HepG2 (cell line): ENCODE results near the gene TEDC2. TPM values are rescaled to one million over a fixed set of nuclear protein-coding genes. Genes with fewer than 3 reads are reported as not detected.
A peak's percentile ranks its signal among the peaks of the same experiment; 100 is the strongest.

Source experiments
- CREB3 ChIP-seq: sonication (generic); formaldehyde crosslinking; IDR thresholded peaks from 2 replicates; pipeline ENCODE4 v1.5.0; 2020; ENCODE audit warnings: missing genetic modification reagents
- HIC2 ChIP-seq: sonication (generic); formaldehyde crosslinking; IDR thresholded peaks from 2 replicates; pipeline ENCODE4 v1.9.0; 2022; ENCODE audit warnings: low read depth, missing genetic modification reagents
- HOXA7 ChIP-seq: sonication (generic); formaldehyde crosslinking; IDR thresholded peaks from 2 replicates; pipeline ENCODE4 v1.8.1; 2022; ENCODE audit warnings: mild to moderate bottlenecking, missing genetic modification reagents, moderate library complexity
- KAT8 ChIP-seq: IDR thresholded peaks from 2 replicates; pipeline ENCODE4 v1.6.1; 2016; ENCODE audit warnings: missing genetic modification reagents, missing compliant biosample characterization
- KLF6 ChIP-seq: IDR thresholded peaks from 2 replicates; pipeline ENCODE4 v1.8.0; 2016; ENCODE audit warnings: missing biosample characterization, missing genetic modification reagents
- NFAT5 ChIP-seq: sonication (generic); formaldehyde crosslinking; IDR thresholded peaks from 2 replicates; pipeline ENCODE4 v1.4.0; 2020; ENCODE audit warnings: missing genetic modification reagents
- NR2F6 ChIP-seq, 2 experiments: IDR thresholded peaks; 2 replicates each; pipeline ENCODE4 v1.6.1; 2016; ENCODE audit warnings: antibody characterized with exemption in 1 of 2, mild to moderate bottlenecking in 1 of 2
- SIN3B ChIP-seq: fragments of 150-350 bp; IDR thresholded peaks from 2 replicates; pipeline ENCODE4 v1.6.1; 2014; ENCODE audit warnings: low read length
- TFE3 ChIP-seq: IDR thresholded peaks from 2 replicates; pipeline ENCODE4 v1.6.1; 2016
- TP53 ChIP-seq: sonication (generic); formaldehyde crosslinking; conservative IDR thresholded peaks from 2 replicates; pipeline ENCODE4 v1.4.0; 2020; ENCODE audit warnings: missing genetic modification reagents
- ZMAT3 ChIP-seq: sonication (generic); formaldehyde crosslinking; conservative IDR thresholded peaks from 2 replicates; pipeline ENCODE4 v1.7.0; 2021; ENCODE audit warnings: missing genetic modification reagents
- ZNF276 ChIP-seq: sonication (generic); formaldehyde crosslinking; IDR thresholded peaks from 2 replicates; pipeline ENCODE4 v1.4.0; 2020; ENCODE audit warnings: mild to moderate bottlenecking, low read depth, missing genetic modification reagents
- ZNF337 ChIP-seq: sonication (generic); formaldehyde crosslinking; IDR thresholded peaks from 2 replicates; pipeline ENCODE4 v1.5.1; 2020; ENCODE audit warnings: missing genetic modification reagents, low read depth, mild to moderate bottlenecking, borderline replicate concordance
- ZNF343 ChIP-seq: sonication (generic); formaldehyde crosslinking; IDR thresholded peaks from 2 replicates; pipeline ENCODE4 v1.4.0; 2020; ENCODE audit warnings: mild to moderate bottlenecking, missing genetic modification reagents
- ZSCAN21 ChIP-seq: sonication (generic); formaldehyde crosslinking; IDR thresholded peaks from 2 replicates; pipeline ENCODE4 v1.8.0; 2022; ENCODE audit warnings: mild to moderate bottlenecking, missing genetic modification reagents, moderate library complexity, borderline replicate concordance
- polyA plus RNA-seq, 8 experiments: library from polyadenylated mRNA; depleted of rRNA in 3 of 8; stranded (reverse) in 7 of 8; unstranded in 1 of 8; fragments of >200 nt; fragmentation: Illumina TruSeq in 4 of 8; extraction: Trizol in 4 of 8; gene quantifications; 2 replicates each; pipeline versions ENCODE4 v1.2.1 to v1.2.3, GENCODE V29; 2011 to 2016; ENCODE audit warnings: low read depth in 4 of 8, missing spikeins in 1 of 8, mixed read lengths in 1 of 8; ENCODE audit not compliant: insufficient read depth in 1 of 8
- total RNA-seq, 5 experiments: library from RNA; depleted of rRNA; stranded (reverse); fragments of >200 nt; fragmentation: Illumina TruSeq; extraction: Trizol; gene quantifications; 2 replicates each; pipeline ENCODE4 v1.2.3, GENCODE V29; 2016; ENCODE audit warnings: low read depth in 1 of 5

The TEDC2 gene
- total and polyA plus RNA-seq, 2 of the 13 experiments (the other 11 are each of a cell fraction or from before 2014, with no cell fraction given), result 6.2 to 24.4 TPM

GRCh38 chr16:2471653-2472487, 12.0 kb downstream of the TEDC2 start (continued):
- no peak for TF ChIP-seq SIN3B
- TF ChIP-seq HOXA7 (CRISPR knock-in tag), result no peak
- no peak for TF ChIP-seq TP53
- 0 out of 2 replicates have a peak, but pooled peaks have one; percentile 68 for TF ChIP-seq CREB3 (CRISPR knock-in tag)
- TF ChIP-seq ZNF343 (CRISPR knock-in tag), result peak; percentile 64; the same call in 1 of the 2 replicates
- TF ChIP-seq HIC2 (CRISPR knock-in tag), result peak; percentile 3; the same call in 1 of the 2 replicates
- no peak for TF ChIP-seq ZNF337 (CRISPR knock-in tag)
- TF ChIP-seq TFE3 (CRISPR knock-in tag), result 0 out of 2 replicates have a peak, but pooled peaks have one; percentile 27
- peak; percentile 41; the same call in 1 of the 2 replicates for TF ChIP-seq KAT8
- no peak; the same call in 1 of the 2 replicates for TF ChIP-seq NR2F6 (IDR thresholded peaks at IDR 0.05)
- peak; percentile 42; the same call in 1 of the 2 replicates for TF ChIP-seq NR2F6 (CRISPR knock-in tag; IDR thresholded peaks at IDR 0.05)
- TF ChIP-seq ZSCAN21, result peak; percentile 66
- TF ChIP-seq ZNF276, result peak; percentile 45; the same call in 1 of the 2 replicates
- TF ChIP-seq NFAT5 (CRISPR knock-in tag), result peak; percentile 55; the same call in 1 of the 2 replicates
- 0 out of 2 replicates have a peak, but pooled peaks have one; percentile 27 for TF ChIP-seq KLF6 (CRISPR knock-in tag)
- no peak for TF ChIP-seq ZMAT3
